Measurements from ENCODE around the gene BAIAP3. TPM values are rescaled to one million over a fixed set of nuclear protein-coding genes. Genes with fewer than 3 reads are reported as not detected.

BAIAP3 gene
- total and polyA plus RNA-seq, 2 of the 8 experiments (the other 6 are each of a cell fraction or from before 2014, with no cell fraction given) = 2.9 to 6.8 TPM

GRCh38 chr16:1374418-1375297 is 41.2 kb downstream of the BAIAP3 start:
- H3K79me2 ChIP-seq (ENCODE audit: control insufficient read depth in 1 of 2, insufficient read depth in 2 of 2, low read length in 2 of 2) = peaks cover 4 to 19% of the 10 kb centered on the region in 2 experiments; a peak in 2 of 4 replicates
- H2BK15ac ChIP-seq (ENCODE audit: low read length) = no peak overlapping the region
- no peak overlapping the region for H3K23ac ChIP-seq (ENCODE audit: insufficient read length)
- no peaks in the 10 kb centered on the region for H3K27me3 ChIP-seq (replicated peaks in 1 of 4; ENCODE audit: control insufficient read depth in 3 of 4, extremely low read depth in 1 of 4, insufficient read depth in 3 of 4, low read length in 3 of 4)
- no peak overlapping the region for H2AFZ ChIP-seq (ENCODE audit: low read length)
- H3K4ac ChIP-seq (replicated peaks; ENCODE audit: insufficient read length, low read depth, low read length) = no peak overlapping the region
- no peak overlapping the region for H3K27ac ChIP-seq (ENCODE audit: low read depth, low read length)
- H2BK12ac ChIP-seq (ENCODE audit: low read depth, low read length) = no peak overlapping the region
- peaks cover 9% of the 10 kb centered on the region for H3K23me2 ChIP-seq (ENCODE audit: low read depth, low read length)
- peaks cover 3 to 22% of the 10 kb centered on the region in 2 experiments for H4K20me1 ChIP-seq (replicated peaks in 1 of 2; ENCODE audit: control insufficient read depth in 1 of 2, insufficient read depth in 2 of 2, low read length in 2 of 2)
- FAIRE-seq (no peak), DNase-seq (ENCODE audit: low read depth in 1 of 2, low spot score in 2 of 2) (no peak)
- H4K8ac ChIP-seq (ENCODE audit: extremely low read depth, insufficient read depth, low read length) = peak overlapping the region; percentile 68; the same call in 1 of the 2 replicates
- no peak overlapping the region for H2BK120ac ChIP-seq (replicated peaks; ENCODE audit: low read depth, low read length)
- H2BK5ac ChIP-seq (ENCODE audit: low read depth, low read length) = no peak overlapping the region
- peaks cover 9% of the 10 kb centered on the region for H3K79me1 ChIP-seq (ENCODE audit: low read depth, low read length)
- no peak overlapping the region for H3K4me3 ChIP-seq (ENCODE audit: extremely low read depth in 1 of 4, insufficient read depth in 2 of 4, low read depth in 3 of 4, low read length in 4 of 4)
- ChIA-PET POLR2A (ENCODE audit: partially characterized antibody) (interaction anchor here (0.6 to 1.8 kb wide), 3 partner anchors 8 to 65 kb away, joined by 3 to 10 read pairs (median 3); no protein-coding TSS in a partner anchor), CTCF (ENCODE audit: partially characterized antibody) (interaction anchor here (1.0 to 1.3 kb wide), 4 partner anchors 9 to 75 kb away, joined by 3 to 11 read pairs (median 4); no protein-coding TSS in a partner anchor)
- no peak overlapping the region for H3K4me2 ChIP-seq (ENCODE audit: insufficient read depth in 1 of 2, low read depth in 2 of 2, low read length in 2 of 2)
- H4K5ac ChIP-seq (ENCODE audit: insufficient read length, low read depth, low read length) = no peak overlapping the region
- no peak overlapping the region for H3K9ac ChIP-seq (replicated peaks in 1 of 4; ENCODE audit: extremely low read depth in 1 of 4, low read depth in 3 of 4, low read length in 3 of 4)
- H2AK5ac ChIP-seq (ENCODE audit: low read depth, low read length) = no peak overlapping the region
- TF ChIP-seq USF2 (IDR thresholded peaks at IDR 0.05; ENCODE audit: low read length) (no peak), EZH2 (IDR thresholded peaks at IDR 0.05; ENCODE audit: low read depth, low read length, severe bottlenecking) (no peak), RBBP5 (IDR thresholded peaks at IDR 0.05; ENCODE audit: borderline replicate concordance, low read depth, low read length) (no peak), SRF (IDR thresholded peaks at IDR 0.05; ENCODE audit: low read depth, low read length) (no peak)
- H2BK20ac ChIP-seq (ENCODE audit: low read length) = no peak overlapping the region
- H3K4me1 ChIP-seq (replicated peaks in 1 of 4; ENCODE audit: control insufficient read depth in 3 of 4, insufficient read depth in 4 of 4, low read length in 3 of 4) = peaks cover 0 to 12% (median 6%) of the 10 kb centered on the region in 4 experiments; a peak in 5 of 7 replicates
- whole genome bisulfite sequencing, 2 experiments (ENCODE audit: extremely low coverage in 1 of 2, insufficient coverage in 1 of 2, insufficient read length in 1 of 2, insufficient replicate concordance in 2 of 2, low coverage in 1 of 2, low lambda C conversion rate in 2 of 2, missing lambda C conversion rate in 1 of 2) = 92% methylated on average over 19 of the region's 46 CpGs; no CpG with 5 or more reads in 1 of the 2 experiments
- H3K18ac ChIP-seq (ENCODE audit: extremely low read depth, low read length) = no peak overlapping the region
- no peak overlapping the region for H3K56ac ChIP-seq (replicated peaks; ENCODE audit: insufficient read length, low read depth, low read length)
- H4K91ac ChIP-seq (replicated peaks; ENCODE audit: insufficient read length, low read length) = no peak overlapping the region
- H3K36me3 ChIP-seq (ENCODE audit: control insufficient read depth in 2 of 4, insufficient read depth in 4 of 4, low read length in 3 of 4) = peaks cover 0 to 17% (median 0%) of the 10 kb centered on the region in 4 experiments; a peak in 2 of 8 replicates
- H3K9me3 ChIP-seq (ENCODE audit: insufficient read depth in 2 of 2, low read depth in 1 of 2, low read length in 1 of 2) = no peaks in the 10 kb centered on the region
- no peak overlapping the region for H3K14ac ChIP-seq (ENCODE audit: insufficient read length)
